OCI-LY1 (cell line): ENCODE measurements around the gene TNS1.

Experiments used
- H2AFZ ChIP-seq: fragments of 200-600 bp; sonication (generic), shearing (Covaris generic); 2 replicates; pipeline ENCODE4 v1.6.0; 2014; ENCODE audit warnings: antibody characterized with exemption, mild to moderate bottlenecking, low read length
- H3F3A ChIP-seq: fragments of 200-600 bp; sonication (generic), shearing (Covaris generic); 2 replicates; pipeline ENCODE4 v1.6.0; 2014; ENCODE audit warnings: mild to moderate bottlenecking, antibody characterized with exemption, low read length, moderate library complexity; ENCODE audit not compliant: insufficient read depth
- H3K27ac ChIP-seq: fragments of 200-600 bp; sonication (generic); 2 replicates; pipeline ENCODE4 v1.5.1; 2014; ENCODE audit warnings: low read length, mixed run types, mild to moderate bottlenecking, low read depth; ENCODE audit not compliant: poor library complexity, severe bottlenecking
- H3K27me3 ChIP-seq: fragments of 200-600 bp; sonication (generic); 2 replicates; pipeline ENCODE4 v1.6.0; 2014; ENCODE audit warnings: antibody characterized with exemption, mild to moderate bottlenecking, low read length, moderate library complexity; ENCODE audit not compliant: insufficient read depth
- H3K36me3 ChIP-seq: fragments of 200-600 bp; sonication (generic); 2 replicates; pipeline ENCODE4 v1.6.1; 2014; ENCODE audit warnings: mild to moderate bottlenecking, antibody characterized with exemption, low read length, moderate library complexity, mixed read lengths; ENCODE audit not compliant: insufficient read depth
- H3K4me1 ChIP-seq: fragments of 200-600 bp; sonication (generic); 2 replicates; pipeline ENCODE4 v1.5.1; 2014; ENCODE audit warnings: mild to moderate bottlenecking, low read length, moderate library complexity; ENCODE audit not compliant: insufficient read depth, severe bottlenecking
- H3K4me2 ChIP-seq: fragments of 200-600 bp; sonication (generic), shearing (Covaris generic); 2 replicates; pipeline ENCODE4 v1.6.1; 2014; ENCODE audit warnings: low read length
- H3K4me3 ChIP-seq: fragments of 200-600 bp; sonication (generic); 2 replicates; pipeline ENCODE4 v1.5.1; 2014; ENCODE audit warnings: low read length, low read depth, mild to moderate bottlenecking, mixed read lengths; ENCODE audit not compliant: poor library complexity, severe bottlenecking
- H3K79me2 ChIP-seq: fragments of 200-600 bp; shearing (Covaris generic); 2 replicates; pipeline ENCODE4 v1.6.1; 2016; ENCODE audit warnings: mixed run types, low read length, mixed read lengths; ENCODE audit not compliant: insufficient read depth
- H3K9ac ChIP-seq: fragments of 200-600 bp; sonication (generic), shearing (Covaris generic); 2 replicates; pipeline ENCODE4 v1.6.1; 2014; ENCODE audit warnings: mild to moderate bottlenecking, low read length, mixed read lengths
- H3K9me2 ChIP-seq: fragments of 200-600 bp; sonication (generic), shearing (Covaris generic); 2 replicates; pipeline ENCODE4 v1.6.1; 2014; ENCODE audit warnings: low read depth, mild to moderate bottlenecking, low read length, mixed read lengths
- H3K9me3 ChIP-seq: fragments of 200-600 bp; shearing (Covaris generic); 2 replicates; pipeline ENCODE4 v1.6.1; 2014; ENCODE audit warnings: low read length, mixed read lengths
- H4K20me1 ChIP-seq: fragments of 200-600 bp; sonication (generic), shearing (Covaris generic); 2 replicates; pipeline ENCODE4 v1.6.0; 2016; ENCODE audit warnings: mild to moderate bottlenecking, low read length; ENCODE audit not compliant: insufficient read depth
- CTCF ChIP-seq: fragments of 200-600 bp; sonication (generic), shearing (Covaris generic); IDR thresholded peaks from 2 replicates; pipeline ENCODE4 v1.5.1; 2017; ENCODE audit warnings: mild to moderate bottlenecking, antibody characterized with exemption, low read length, moderate library complexity, mixed read lengths
- EZH2 ChIP-seq: fragments of 200-600 bp; sonication (generic), shearing (Covaris generic); IDR thresholded peaks from 2 replicates; pipeline ENCODE4 v1.8.0; 2017; ENCODE audit warnings: borderline replicate concordance, mixed run types, mild to moderate bottlenecking, antibody characterized with exemption, low read length, moderate library complexity, mixed read lengths

Gene TNS1

DNA sequence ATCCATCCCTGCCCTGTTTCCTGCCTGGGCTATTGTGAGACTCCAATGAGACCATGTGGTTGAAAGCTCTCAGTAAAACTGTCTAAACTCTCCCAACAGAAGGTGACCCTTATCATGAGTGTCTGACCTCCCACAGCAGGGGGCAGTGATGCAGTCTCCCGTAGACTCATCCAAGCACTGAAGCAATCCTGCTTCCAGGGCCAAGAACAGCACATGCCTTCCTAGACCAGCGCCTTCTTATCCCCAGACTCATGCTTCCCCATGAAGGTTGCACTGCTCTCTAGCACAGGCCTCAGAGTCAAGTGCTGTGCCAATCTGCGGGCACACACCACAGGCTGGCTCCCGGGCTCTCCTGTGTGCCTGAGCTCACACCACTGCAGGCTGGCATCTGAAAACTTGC lies 112.3 kb downstream of the TNS1 start:
- Histone ChIP-seq H3K4me3 (no peak overlapping the region), H3K9me3 (no peaks in the 10 kb centered on the region), H3K9me2 (no peaks in the 10 kb centered on the region), H3F3A (no peaks in the 10 kb centered on the region), H3K27me3 (peaks cover 5% of the 10 kb centered on the region; the same call in 1 of the 2 replicates), H3K36me3 (no peaks in the 10 kb centered on the region), H2AFZ (no peak overlapping the region), H3K79me2 (no peaks in the 10 kb centered on the region), H3K27ac (no peak overlapping the region), H3K4me2 (no peak overlapping the region), H3K9ac (no peak overlapping the region), H4K20me1 (no peaks in the 10 kb centered on the region), H3K4me1 (no peaks in the 10 kb centered on the region)
- TF ChIP-seq CTCF (peak; percentile 13; the same call in 1 of the 2 replicates), EZH2 (no peak)

GRCh38 chr2:217889656-217890055 lies 113.1 kb downstream of the TNS1 start:
- no peaks in the 10 kb centered on the region for H3F3A ChIP-seq
- H3K9ac ChIP-seq, result no peak overlapping the region
- H3K4me2 ChIP-seq, result no peak overlapping the region
- no peaks in the 10 kb centered on the region; the same call in 1 of the 2 replicates for H3K27me3 ChIP-seq
- TF ChIP-seq EZH2, result no peak
- TF ChIP-seq CTCF, result no peak
- H4K20me1 ChIP-seq, result no peaks in the 10 kb centered on the region
- no peaks in the 10 kb centered on the region for H3K9me3 ChIP-seq
- H3K36me3 ChIP-seq, result no peaks in the 10 kb centered on the region
- H3K27ac ChIP-seq, result no peak overlapping the region
- H3K79me2 ChIP-seq, result no peaks in the 10 kb centered on the region
- no peak overlapping the region for H2AFZ ChIP-seq
- no peaks in the 10 kb centered on the region for H3K4me1 ChIP-seq
- no peaks in the 10 kb centered on the region for H3K9me2 ChIP-seq
- no peak overlapping the region for H3K4me3 ChIP-seq

- Histone ChIP-seq H3K9me3 (no peaks in the 10 kb centered on the region), H3K4me2 (no peak overlapping the region), H4K20me1 (no peaks in the 10 kb centered on the region), H3K27ac (no peak overlapping the region), H3F3A (no peaks in the 10 kb centered on the region), H3K9me2 (no peaks in the 10 kb centered on the region), H3K36me3 (no peaks in the 10 kb centered on the region), H3K79me2 (no peaks in the 10 kb centered on the region), H3K4me1 (no peaks in the 10 kb centered on the region), H3K9ac (no peak overlapping the region), H2AFZ (no peak overlapping the region), H3K4me3 (no peak overlapping the region), H3K27me3 (no peaks in the 10 kb centered on the region)
- no peak for TF ChIP-seq EZH2
Observed at GRCh38 chr2:217887841-217888701, 114.7 kb downstream of the TNS1 start.
